ENCODE data around the gene PXDN.

Gene PXDN

GRCh38 chr2:1633092-1633671, 111.1 kb downstream of the PXDN start:
- DNase-seq (ENCODE audit: low read depth) = peak; percentile 34
- no peak overlapping the region for H3K4me3 ChIP-seq (ENCODE audit: low read depth, low read length)
- TF ChIP-seq, protein P1, sequence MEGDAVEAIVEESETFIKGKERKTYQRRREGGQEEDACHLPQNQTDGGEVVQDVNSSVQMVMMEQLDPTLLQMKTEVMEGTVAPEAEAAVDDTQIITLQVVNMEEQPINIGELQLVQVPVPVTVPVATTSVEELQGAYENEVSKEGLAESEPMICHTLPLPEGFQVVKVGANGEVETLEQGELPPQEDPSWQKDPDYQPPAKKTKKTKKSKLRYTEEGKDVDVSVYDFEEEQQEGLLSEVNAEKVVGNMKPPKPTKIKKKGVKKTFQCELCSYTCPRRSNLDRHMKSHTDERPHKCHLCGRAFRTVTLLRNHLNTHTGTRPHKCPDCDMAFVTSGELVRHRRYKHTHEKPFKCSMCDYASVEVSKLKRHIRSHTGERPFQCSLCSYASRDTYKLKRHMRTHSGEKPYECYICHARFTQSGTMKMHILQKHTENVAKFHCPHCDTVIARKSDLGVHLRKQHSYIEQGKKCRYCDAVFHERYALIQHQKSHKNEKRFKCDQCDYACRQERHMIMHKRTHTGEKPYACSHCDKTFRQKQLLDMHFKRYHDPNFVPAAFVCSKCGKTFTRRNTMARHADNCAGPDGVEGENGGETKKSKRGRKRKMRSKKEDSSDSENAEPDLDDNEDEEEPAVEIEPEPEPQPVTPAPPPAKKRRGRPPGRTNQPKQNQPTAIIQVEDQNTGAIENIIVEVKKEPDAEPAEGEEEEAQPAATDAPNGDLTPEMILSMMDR (IDR thresholded peaks at IDR 0.05; ENCODE audit: control insufficient read depth, extremely low read depth, insufficient read depth) = no peak

DNA sequence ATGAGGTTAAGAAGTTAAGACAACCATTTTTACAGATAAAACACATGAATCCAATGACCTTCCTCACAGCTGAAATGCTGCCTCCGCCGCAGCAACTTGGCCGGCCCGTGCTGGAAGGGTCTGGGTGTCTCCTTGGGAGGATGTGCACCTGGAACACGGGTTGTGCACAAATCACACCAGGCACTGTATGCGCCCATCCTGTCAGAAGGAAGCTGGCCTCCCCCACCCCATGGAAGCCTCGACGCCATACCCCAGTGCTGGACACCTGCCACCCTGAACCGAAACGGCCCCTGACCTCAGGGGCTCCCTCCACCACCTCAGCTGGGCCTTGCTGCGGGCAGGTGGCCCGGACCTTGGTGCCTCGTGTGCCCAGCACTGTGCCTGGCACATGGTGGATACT, 111.8 kb downstream of the PXDN start:
- TF ChIP-seq, protein P1 (IDR thresholded peaks at IDR 0.05; ENCODE audit: control insufficient read depth, extremely low read depth, insufficient read depth) = no peak
- DNase-seq (ENCODE audit: low read depth) = no peak
- no peak overlapping the region for H3K4me3 ChIP-seq (ENCODE audit: low read depth, low read length)

DNA sequence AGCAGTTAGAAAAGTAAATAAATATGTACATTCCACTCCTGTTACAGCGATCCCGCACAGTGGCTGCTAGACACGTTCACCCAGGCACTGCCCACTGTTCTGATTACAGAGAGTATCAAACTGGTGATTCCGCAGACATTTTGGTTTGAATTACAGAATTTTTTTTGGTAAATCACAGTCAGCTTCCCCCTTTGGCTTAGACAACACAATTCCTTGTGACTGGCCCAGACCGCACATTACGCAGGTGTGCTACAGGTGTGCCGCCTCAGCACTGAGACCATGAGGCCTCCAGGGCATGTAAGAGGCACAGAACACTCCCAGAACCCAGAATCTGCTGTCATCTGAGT, 112.3 kb downstream of the PXDN start:
- no peak overlapping the region for H3K4me3 ChIP-seq (ENCODE audit: low read depth, low read length)
- TF ChIP-seq, protein P1 (IDR thresholded peaks at IDR 0.05; ENCODE audit: control insufficient read depth, extremely low read depth, insufficient read depth) = no peak
- peak; percentile 91 for DNase-seq (ENCODE audit: low read depth)

GRCh38 chr2:1631292-1632001, 112.9 kb downstream of the PXDN start:
- DNase-seq (ENCODE audit: low read depth) = peak; percentile 7

DNA sequence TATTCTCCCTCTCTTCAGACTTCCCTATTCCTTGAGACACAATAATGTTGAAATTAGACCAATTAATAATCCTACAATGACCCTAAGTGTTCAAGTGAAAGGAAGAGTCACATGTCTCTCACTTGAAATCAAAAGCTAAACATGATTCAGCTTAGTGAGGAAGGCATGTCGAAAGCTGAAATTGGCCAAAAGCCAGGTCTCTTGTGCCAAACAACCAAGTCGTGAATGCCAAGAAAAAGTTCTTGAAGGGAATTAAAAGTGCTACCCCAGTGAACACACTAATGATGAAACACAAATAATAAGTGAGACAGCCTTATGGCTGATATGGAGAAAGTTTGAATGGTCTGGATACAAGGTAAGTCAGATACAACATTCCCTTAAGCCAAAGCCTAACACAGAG, 115.4 kb downstream of the PXDN start:
- DNase-seq (ENCODE audit: low read depth) = peak; percentile 42
- no peak overlapping the region for H3K4me3 ChIP-seq (ENCODE audit: low read depth, low read length)
- TF ChIP-seq, protein P1 (IDR thresholded peaks at IDR 0.05; ENCODE audit: control insufficient read depth, extremely low read depth, insufficient read depth) = no peak

More at GRCh38 chr2:1631292-1632001, 112.9 kb downstream of the PXDN start:
- H3K4me3 ChIP-seq (ENCODE audit: low read depth, low read length) = peak overlapping the region; percentile 17; the same call in 1 of the 2 replicates
- TF ChIP-seq, protein P1 (IDR thresholded peaks at IDR 0.05; ENCODE audit: control insufficient read depth, extremely low read depth, insufficient read depth) = no peak

GRCh38 chr2:1627628-1628381, 116.5 kb downstream of the PXDN start:
- H3K4me3 ChIP-seq (ENCODE audit: low read depth, low read length) = no peak overlapping the region
- no peak for DNase-seq (ENCODE audit: low read depth)
- TF ChIP-seq, protein P1 (IDR thresholded peaks at IDR 0.05; ENCODE audit: control insufficient read depth, extremely low read depth, insufficient read depth) = no peak
